GM21526 (cell line): ENCODE results near the gene KCNAB2.
"Not testable (repeated sequence)": the region's sequence is repeated elsewhere in the genome, so short reads cannot be mapped to it uniquely, and the experiment has no call there.

Experiments used
- ATAC-seq: cut with Tn5 transposase; IDR thresholded peaks from one replicate; pipeline ENCODE4 v1.9.1; 2021; ENCODE audit warnings: moderate library complexity; ENCODE audit not compliant: unreplicated experiment, low FRiP score

The KCNAB2 gene

DNA sequence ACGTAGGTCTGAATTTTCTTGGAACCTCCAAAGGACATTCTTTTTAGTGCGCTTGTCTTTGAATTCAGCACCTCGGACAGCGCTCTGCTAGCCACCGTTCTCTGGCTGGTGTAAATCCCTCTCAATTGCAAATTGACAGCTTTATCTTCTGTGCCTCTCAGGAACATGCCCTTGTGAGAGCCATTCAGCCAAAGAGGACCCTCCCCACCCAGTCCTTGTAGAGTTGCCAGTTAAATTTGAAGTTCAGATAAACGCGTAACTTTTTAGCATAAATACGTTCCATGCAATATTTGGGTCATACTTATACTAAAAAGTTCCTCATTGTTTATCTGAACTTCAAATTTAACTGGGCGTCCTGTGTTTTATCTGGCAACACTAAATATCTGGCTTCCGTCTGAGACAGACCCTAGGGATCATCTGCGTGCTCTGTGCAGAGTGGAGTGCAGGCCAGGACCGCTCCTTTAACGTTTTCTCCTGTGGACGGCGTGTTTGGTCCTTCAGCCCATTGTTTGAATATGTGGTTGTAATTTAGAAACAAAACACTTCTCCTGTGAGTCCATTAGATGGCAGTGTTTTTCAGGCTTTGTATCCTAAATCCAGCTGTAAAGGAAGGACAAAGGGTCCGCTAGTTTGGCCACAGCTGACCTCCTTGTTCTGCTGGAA, 7.0 kb downstream of the KCNAB2 start:
- ATAC-seq = no peak

DNA sequence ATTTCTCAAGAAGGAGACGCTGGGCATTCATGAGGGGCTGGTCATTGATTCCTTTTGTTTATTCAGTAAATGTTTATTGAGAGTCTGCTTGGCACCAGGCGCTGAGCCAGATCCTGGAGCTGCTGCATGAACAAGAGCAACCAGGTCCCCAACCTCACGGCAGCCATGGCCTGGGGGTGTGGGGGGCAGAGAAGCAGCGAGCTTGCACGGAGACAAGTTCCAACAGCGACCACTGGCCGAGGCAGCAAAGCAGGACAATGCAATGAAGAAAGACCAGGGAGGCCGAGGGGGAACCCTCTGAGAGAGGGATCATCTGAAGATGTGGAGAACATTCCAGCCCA, 7.5 kb downstream of the KCNAB2 start:
- ATAC-seq = no peak

DNA sequence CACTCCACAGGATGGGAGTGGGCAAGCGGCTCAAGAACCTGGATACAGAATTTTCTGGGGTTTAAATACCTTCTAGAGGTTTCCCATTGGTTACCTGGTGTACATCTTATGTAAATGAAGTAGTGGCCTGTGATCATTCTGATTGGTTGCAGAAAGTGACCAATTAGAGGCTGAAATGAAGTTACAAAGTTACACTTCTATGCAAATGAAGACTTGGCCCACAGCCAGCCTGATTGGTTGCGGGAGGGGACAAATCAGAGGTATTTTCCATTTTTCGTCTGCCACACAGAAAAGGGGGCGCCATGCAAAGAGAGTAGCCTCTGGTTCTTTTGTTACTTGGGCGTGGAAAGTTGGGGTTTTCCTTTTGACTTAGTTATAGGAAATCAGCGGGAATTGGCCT, 8.9 kb downstream of the KCNAB2 start:
- no peak for ATAC-seq

DNA sequence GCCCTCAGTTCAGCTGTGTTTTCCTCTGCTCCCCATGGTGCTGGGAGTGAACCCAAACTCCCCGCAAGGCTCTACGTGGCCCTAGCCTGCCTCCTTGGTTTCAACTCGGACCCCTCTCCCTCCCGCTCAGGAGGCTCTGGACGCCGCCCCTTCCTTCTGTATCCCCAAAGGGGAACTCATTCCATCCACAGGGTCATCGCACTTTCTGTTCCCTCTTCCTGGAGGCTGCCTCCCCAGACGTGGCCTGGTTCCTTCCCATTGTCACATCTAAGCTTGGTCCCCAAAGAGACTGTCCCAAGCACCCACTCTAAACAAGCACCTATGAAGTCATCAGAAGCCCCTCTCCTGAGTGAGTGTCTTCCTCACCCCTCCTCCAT, 10.9 kb downstream of the KCNAB2 start:
- ATAC-seq = no peak

DNA sequence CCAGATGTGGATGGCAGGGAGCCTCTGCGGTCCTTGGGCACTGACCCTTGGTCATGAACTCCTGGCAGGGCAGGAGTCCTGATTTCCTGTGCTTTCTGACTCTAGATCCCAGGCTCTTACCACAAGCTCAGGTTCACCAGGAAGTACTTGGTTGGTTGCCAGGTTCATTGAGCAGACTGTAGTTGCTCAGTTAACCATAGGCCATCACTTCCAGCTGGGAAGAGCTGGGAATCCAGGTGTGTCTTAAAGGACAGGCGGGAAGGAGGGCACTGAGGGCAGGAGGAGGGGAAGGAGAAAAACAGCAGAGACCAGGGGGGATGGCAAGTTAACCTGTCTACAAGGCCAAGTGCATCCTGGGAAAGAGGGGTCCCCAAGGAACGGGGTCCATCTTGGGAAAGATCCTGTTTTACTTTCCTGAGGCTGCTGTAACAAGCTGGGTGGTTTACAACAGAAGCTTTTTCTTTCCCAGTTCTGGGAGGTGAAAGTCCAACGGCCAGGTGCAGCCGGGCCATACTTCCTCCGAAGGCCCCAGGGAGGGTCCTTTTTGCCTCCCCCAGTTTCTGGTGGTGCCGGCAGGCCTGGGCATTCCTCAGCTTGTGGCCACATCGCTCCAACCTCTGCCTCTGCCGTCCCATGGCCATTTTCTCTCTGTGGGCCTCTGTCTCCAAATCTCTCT, 11.6 kb downstream of the KCNAB2 start:
- no peak for ATAC-seq

DNA sequence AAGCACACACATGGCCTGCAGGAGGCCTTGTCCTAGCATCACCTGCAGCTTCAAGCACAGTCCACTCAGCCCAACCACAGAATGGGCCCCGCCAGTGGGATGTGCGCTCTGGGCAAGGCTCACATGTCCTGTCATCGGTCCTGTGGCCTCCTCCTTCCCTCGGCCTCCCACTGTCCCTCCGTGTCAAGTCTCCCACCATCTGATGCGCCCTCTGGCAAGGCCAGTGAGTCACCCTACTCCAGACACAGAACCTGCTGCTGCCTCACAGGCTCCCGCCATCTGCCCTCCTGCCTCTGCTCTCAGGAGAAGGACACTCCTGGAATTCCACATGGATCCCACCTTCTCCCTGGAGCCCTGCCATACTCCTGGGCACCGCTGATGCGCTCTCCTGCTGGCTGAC, 14.2 kb downstream of the KCNAB2 start:
- no peak for ATAC-seq

DNA sequence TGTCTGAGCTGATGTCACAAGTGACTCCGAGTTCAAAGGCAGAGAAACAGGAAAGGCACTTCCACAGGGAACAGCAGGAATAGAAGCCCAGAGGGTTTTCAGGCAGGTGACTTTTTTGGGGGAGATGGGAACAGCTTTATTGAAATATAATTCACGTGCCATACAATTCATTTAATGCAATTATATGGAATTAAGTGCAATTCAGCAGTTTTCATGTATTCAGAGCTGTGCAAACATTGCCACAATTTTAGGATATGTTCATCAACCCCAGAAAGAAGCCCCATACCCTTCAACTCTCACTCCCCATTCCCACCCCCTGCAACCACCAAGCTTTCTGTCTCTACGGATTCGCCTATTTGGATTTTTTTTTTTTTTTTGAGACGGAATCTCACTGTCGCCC, 17.0 kb downstream of the KCNAB2 start:
- no peak for ATAC-seq

DNA sequence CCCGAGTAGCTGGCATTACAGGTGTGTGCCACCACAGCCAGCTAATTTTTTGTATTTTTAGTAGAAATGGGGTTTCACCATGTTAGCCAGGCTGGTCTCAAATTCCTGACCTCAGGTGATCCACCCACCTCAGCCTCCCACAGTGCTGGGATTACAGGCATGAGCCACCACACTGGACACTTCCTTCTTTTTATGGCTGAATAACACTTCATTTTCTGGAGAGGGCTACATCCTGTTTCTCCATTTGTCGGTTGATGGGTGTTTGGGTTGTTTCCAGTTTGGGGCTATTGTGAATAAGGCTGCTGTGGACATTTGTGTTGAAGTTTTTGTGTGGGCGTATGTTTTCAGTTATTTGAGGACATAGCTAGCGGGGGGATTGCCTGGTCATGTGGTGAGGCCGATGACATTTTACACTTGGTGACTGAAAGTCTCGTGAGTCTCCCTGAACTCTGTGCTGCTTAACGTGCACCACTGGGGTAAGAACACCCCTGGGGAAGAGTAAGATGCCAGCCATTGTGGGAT, 17.9 kb downstream of the KCNAB2 start:
- ATAC-seq = not testable (repeated sequence)

DNA sequence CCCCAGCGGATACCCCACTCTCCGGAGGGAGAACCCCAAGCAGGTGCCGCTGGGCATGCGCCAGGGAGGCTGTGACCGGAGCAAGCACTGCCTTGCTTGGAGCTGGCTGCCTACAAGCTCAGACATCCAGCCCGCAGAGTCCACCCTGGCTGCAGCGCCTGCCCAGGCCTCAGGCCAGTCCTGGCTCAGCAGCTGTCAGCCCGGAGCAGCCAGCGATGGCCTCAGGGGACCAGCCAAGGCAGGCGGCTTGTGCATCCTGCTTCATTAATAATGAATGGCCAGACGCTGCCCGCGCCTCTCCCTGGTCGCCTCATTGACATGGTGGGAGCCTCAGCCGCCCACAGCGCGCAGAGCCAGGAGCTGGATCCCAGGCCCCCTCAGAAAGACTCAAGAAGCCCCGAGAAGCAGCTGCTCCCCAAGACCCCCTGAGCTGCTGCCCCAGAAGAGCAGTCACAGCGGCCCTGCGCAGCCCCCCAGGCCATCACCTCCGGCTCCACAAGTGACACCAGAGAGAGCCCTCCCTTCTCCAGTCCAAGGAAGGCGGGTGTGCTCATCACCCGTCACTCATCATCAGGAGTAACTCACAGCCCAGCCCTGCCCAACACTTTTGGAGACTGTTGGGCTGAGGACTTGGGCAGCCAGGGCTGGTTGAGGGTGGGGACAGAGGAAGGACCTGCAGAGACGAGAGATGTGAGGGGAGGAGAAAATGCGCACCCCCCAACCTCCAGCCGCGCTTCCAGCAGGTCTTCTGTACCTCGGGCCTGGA, 19.6 kb downstream of the KCNAB2 start:
- no peak for ATAC-seq

DNA sequence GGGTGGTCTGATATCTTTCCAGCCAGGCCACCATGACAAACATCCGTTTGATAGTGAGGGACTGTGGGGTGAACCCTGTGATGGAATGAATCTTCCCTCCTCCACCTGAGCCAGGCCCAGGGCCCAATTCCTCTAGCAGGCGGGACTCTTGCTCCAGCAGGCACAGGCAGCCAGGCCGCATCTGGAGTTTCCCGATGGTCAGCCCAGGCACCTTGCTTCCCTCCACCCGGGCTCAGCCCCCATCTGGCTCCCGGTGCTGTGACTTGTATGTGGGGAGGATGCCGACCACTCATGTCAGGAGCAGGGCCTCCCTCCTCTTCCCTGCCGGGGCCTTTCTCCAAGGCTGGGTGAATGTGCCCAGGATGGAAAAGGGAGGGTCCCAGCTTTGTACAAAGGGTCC, 21.0 kb downstream of the KCNAB2 start:
- ATAC-seq = no peak

DNA sequence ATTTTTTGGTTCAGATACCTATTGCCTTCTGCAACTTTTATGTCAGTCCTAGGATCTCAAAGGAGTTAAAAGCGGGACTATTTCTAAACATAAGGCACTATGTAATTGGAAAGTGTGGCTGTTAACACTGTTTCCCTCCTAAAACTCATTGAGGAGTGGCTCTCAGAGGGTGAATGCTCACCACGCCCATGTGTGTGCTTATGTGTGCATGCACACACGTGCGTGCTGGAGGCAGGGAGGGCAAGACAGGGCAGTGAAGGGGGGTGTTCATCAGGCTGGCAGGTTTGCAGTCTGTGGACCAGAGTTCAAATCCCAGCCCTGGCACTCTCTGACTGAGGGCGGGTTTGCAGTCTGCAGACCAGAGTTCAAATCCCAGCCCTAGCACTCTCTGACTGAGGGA, 22.4 kb downstream of the KCNAB2 start:
- no peak for ATAC-seq

DNA sequence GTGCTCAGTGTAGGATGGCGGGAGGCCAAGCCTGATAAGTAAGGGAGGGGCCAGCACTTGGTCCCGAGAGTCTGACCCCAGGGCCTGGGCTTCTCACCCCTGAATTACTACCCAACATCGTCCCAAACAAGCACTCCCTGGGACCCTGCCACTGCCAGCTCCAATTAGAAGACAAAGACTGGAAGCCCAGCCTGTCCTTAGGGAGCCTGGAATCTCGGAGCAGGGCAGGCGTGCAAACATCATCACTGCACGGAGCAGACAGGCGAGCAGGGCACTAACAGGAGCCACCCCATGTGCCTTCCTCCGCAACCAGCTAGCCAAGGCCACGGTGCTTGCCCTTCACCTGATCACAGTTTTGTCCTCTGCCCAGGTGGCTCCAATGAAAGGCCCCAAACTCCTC, 23.2 kb downstream of the KCNAB2 start:
- no peak for ATAC-seq

DNA sequence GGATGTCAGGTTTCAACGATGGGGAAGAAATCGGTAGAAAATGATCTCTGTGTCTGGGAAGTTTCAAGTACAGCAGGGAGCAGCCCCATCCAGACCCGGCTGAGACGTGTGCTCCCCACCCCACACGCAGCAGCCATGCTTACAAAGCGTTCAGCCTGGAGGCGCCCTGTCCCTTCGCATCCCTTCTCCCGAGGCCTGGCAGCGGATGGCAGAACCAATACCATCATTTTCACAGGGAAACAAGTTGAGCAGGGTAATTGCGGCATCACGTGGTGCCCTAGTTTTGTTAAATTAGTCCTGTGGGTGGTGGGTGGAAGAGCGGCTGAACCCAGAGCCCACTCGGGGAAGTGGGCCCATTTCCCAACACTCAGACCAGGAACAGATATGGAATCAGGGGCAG, 23.9 kb downstream of the KCNAB2 start:
- no peak for ATAC-seq

DNA sequence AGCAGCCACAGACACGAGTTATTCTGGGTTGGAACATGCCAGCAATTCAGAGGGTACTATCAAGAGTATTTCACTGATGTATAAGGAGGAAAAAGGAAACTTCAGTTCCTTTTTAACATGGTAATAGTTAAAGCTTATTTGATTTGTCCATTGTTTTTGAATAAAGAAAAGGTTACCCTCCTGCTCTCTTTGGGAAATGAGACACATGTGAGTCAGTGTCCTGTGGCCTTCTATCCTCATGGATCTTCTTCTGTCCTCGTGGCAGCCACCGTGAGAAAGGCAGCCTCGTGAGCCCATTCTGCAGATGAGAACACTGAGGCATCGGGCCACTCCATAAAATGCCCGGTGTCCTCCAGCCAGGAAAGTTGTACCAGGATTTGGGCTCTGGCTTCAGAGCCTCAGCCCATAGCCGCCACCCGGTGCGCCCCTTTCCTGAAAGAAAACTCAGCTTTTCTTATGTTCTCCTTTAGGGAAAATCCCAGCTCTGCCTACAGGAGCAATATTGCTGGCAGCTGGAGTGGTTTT, 24.8 kb downstream of the KCNAB2 start:
- ATAC-seq = no peak

DNA sequence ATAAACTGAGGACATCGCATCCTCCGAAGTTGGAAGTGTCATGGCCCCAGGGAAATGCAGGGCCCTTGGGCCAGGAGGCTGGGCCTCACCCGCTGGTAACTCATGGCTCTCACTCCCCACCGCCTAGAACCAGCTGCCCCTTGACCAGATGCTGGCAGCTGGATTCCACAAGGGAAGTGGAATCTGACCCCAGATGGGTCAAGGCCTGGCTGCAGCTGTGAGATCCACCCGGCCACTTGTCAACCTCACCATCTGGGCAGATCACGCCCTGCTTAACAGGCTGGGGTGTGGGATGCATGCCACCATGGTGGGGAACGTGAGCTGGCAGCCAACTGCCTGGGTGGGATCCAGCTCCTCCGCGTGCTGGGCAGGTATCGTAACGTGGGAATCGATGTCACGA, 25.5 kb downstream of the KCNAB2 start:
- ATAC-seq = no peak

DNA sequence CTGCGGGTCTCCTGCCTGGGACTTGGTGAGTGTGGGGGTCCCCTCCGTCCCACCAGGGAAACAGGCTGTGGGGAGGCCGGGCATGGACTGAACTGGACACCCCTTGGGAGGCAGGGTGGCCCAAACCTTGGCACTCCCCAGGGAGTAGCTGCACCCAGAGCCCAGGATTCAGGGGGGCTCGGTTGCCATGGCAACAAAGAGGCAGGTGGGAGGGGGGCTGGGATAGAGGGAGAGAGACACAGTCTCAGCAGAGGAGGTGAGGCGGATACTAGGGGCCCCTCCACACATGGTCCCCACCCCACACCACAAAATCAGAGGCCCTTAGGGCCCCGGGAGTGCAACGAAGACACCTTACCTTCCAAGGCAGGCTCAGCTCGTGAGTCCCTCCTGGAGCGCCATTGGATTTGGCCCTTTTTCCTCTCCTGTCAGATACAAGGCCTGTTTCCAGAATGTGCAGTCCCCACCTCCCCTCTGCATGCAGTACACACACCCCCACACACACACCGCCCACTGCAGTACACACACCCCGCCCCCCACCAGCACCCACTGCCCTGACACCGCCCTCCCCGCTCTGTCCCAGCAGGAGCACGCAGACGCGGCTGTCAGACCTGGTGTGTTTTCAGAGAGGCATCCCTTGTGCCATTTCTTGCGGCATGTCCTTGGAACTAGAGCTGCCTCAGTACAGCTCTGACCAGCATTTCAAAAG, 27.2 kb downstream of the KCNAB2 start:
- no peak for ATAC-seq

DNA sequence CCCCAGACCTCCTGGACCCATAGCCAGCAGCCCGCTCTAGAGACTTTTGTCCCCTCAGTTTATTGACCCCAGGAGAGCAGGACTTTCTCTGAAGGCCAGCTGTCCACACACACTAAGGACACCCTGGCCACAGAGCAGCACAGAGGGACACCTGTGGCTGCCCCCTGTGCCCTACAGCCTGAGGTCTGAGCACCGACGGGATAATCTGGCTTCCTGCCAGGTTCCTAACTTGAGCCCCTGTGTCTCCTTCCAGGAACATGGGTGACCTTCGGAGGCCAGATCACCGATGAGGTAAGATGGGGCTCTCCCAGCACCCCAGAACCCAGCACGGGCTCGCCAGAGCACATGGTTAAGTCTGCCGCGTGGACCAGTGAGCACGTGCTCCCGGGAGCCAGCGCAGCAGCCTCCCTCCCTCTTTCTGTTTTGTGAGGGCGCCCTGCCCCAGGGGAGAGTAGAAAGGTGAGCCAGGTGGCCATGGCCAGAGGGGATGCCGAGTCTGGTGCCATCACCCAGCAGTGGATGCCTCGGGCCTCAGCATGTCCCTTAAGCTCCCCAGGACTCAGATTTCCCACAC, 27.9 kb downstream of the KCNAB2 start:
- ATAC-seq = no peak

DNA sequence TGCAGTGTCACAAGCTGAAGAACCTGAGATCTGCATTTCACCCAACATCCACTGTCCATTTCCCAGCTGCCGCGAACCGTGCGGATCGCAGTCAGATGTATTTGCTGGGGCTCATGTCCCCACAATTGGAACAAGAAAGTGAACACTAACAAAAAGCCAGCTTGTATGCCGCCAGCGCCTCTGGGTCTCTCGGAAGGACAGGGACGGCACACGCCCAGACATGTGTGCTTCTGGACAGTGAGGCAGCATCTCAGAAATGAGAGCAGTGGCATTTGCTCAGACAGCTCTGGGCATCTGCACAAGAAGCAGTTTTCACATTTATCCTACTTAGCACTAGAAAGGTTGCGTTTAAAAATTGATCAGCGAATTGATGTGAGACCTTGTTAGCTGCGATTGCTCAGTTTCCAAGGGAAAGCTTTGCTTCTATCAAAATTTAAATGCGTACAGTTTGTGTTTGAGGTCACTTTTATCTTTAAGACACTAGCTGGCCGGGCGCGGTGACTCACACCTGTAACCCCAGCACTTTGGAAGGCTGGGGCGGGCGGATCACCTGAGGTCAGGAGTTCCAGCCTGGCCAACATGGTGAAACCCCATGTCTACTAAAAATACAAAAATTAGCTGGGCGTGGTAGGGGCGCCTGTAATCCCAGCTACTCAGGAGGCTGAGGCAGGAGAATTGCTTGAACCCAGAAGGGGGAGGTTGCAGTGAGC, 28.7 kb downstream of the KCNAB2 start:
- no peak for ATAC-seq

DNA sequence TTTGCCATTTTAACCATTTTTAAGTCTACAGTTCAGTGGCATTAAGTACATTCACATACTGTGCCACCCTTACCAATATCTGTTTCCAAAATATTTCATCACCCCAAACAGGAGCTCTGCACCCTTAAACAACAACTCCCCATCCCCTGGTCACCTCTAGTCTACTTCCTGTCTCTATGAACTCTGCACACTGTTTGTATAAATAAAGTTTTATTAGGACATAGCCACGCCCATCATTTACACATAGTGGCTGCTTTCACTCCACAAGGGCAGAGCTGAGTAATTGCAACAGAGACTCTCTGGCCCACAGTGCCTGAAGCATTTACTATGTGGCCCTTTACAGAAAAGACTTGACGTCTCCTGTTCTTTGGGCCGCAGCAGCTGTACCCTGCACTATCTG, 30.1 kb downstream of the KCNAB2 start:
- no peak for ATAC-seq

DNA sequence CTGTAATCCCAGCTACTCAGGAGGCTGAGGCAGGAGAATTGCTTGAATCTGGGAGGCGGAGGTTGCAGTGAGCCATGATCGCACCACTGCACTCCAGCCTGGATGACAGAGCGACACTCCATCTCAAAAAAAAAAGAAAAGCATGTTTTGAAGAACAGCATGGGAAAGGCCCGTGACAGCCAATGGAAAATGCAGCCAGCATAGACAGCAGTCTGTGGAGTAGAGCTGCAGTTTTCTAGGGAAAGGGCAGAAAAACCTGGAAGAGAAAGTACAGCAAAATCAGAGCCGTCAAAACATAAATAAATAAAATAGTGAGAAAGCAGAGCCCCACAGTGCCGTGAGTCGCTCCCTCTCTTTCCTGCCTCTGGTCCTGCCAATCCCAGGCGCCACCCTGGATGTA, 31.4 kb downstream of the KCNAB2 start:
- ATAC-seq = not testable (repeated sequence)
